Measurements from ENCODE around the gene CLDND2.

The CLDND2 gene

GRCh38 chr19:51375504-51376221 lies 6.9 kb upstream of the CLDND2 start:
- no peak for DNase-seq (ENCODE audit: extremely low spot score)
- ChIA-PET POLR2A (no interaction called here), CTCF (no interaction called here)
- TF ChIP-seq L3MBTL2 (conservative IDR thresholded peaks at IDR 0.05) (no peak), HDGF (IDR thresholded peaks at IDR 0.05; ENCODE audit: borderline replicate concordance) (no peak), SUZ12 (IDR thresholded peaks at IDR 0.05) (no peak), TARDBP (IDR thresholded peaks at IDR 0.05) (no peak), SP1 (IDR thresholded peaks at IDR 0.05) (no peak), LEF1 (IDR thresholded peaks at IDR 0.05; ENCODE audit: borderline replicate concordance) (no peak), ZNF384 (IDR thresholded peaks at IDR 0.05) (no peak), CTBP1 (IDR thresholded peaks at IDR 0.05; ENCODE audit: borderline replicate concordance) (no peak), NFRKB (IDR thresholded peaks at IDR 0.05) (no peak)

GRCh38 chr19:51372649-51373504 lies 4.1 kb upstream of the CLDND2 start, which contains the start of gene NKG7:
Gene NKG7, minus strand, starts transcription at chr19:51372654. Its CDS starts 119 bp downstream, at chr19:51372535.
- TF ChIP-seq CTBP1 (IDR thresholded peaks at IDR 0.05; ENCODE audit: borderline replicate concordance) (no peak), SUZ12 (IDR thresholded peaks at IDR 0.05) (no peak), PKNOX1 (IDR thresholded peaks at IDR 0.05) (no peak), ZNF384 (IDR thresholded peaks at IDR 0.05) (no peak), NFRKB (IDR thresholded peaks at IDR 0.05) (no peak), BHLHE40 (IDR thresholded peaks at IDR 0.05; ENCODE audit: borderline replicate concordance) (no peak), ARNT (IDR thresholded peaks at IDR 0.05) (no peak), TARDBP (IDR thresholded peaks at IDR 0.05) (no peak), FOXA1 (IDR thresholded peaks at IDR 0.05) (no peak)
- ChIA-PET POLR2A (interaction anchor here (2.4 kb wide), 1 partner anchor 22 kb away, joined by 10 read pairs; no protein-coding TSS in a partner anchor), CTCF (no interaction called here)
- no peak for DNase-seq (ENCODE audit: extremely low spot score)

GRCh38 chr19:51372021-51372648 lies 3.3 kb upstream of the CLDND2 start:
- no peak for TF ChIP-seq FOXK2 (IDR thresholded peaks at IDR 0.05)
- no peak for TF ChIP-seq ELF4 (IDR thresholded peaks at IDR 0.05)
- no peak for TF ChIP-seq HDGF (IDR thresholded peaks at IDR 0.05; ENCODE audit: borderline replicate concordance)
- no peak for TF ChIP-seq L3MBTL2 (conservative IDR thresholded peaks at IDR 0.05)
- TF ChIP-seq TARDBP (IDR thresholded peaks at IDR 0.05) = no peak
- no peak for TF ChIP-seq BHLHE40 (IDR thresholded peaks at IDR 0.05; ENCODE audit: borderline replicate concordance)
- TF ChIP-seq LEF1 (IDR thresholded peaks at IDR 0.05; ENCODE audit: borderline replicate concordance) = no peak
- ChIA-PET CTCF (no interaction called here), POLR2A (interaction anchor here (0.9 to 2.4 kb wide), 2 partner anchors 17 to 22 kb away, joined by 3 to 10 read pairs; no protein-coding TSS in a partner anchor)
- DNase-seq (ENCODE audit: extremely low spot score) = no peak

GRCh38 chr19:51371186-51371690 lies 2.4 kb upstream of the CLDND2 start:
- POLR2A ChIA-PET = interaction anchor here (2.4 kb wide), 1 partner anchor 23 kb away, joined by 10 read pairs; no protein-coding TSS in a partner anchor
- CTCF ChIA-PET = no interaction called here
- DNase-seq (ENCODE audit: extremely low spot score) = no peak
- TF ChIP-seq LEF1 (IDR thresholded peaks at IDR 0.05; ENCODE audit: borderline replicate concordance) = no peak

GRCh38 chr19:51370230-51370629 lies 1.4 kb upstream of the CLDND2 start:
- CTCF ChIA-PET = no interaction called here
- no peak for DNase-seq (ENCODE audit: extremely low spot score)
- TF ChIP-seq ARNT (IDR thresholded peaks at IDR 0.05) = no peak
- TF ChIP-seq CTBP1 (IDR thresholded peaks at IDR 0.05; ENCODE audit: borderline replicate concordance) = no peak
- no peak for TF ChIP-seq FOXM1 (IDR thresholded peaks at IDR 0.05; ENCODE audit: borderline replicate concordance)
- no peak for TF ChIP-seq NFRKB (IDR thresholded peaks at IDR 0.05)
- TF ChIP-seq SP1 (IDR thresholded peaks at IDR 0.05) = no peak
- no peak for TF ChIP-seq ELF4 (IDR thresholded peaks at IDR 0.05)
- TF ChIP-seq BHLHE40 (IDR thresholded peaks at IDR 0.05; ENCODE audit: borderline replicate concordance) = no peak
- TF ChIP-seq L3MBTL2 (conservative IDR thresholded peaks at IDR 0.05) = no peak
- no peak for TF ChIP-seq PKNOX1 (IDR thresholded peaks at IDR 0.05)
- no peak for TF ChIP-seq HDGF (IDR thresholded peaks at IDR 0.05; ENCODE audit: borderline replicate concordance)
- TF ChIP-seq FOXA1 (IDR thresholded peaks at IDR 0.05) = no peak
- no peak for TF ChIP-seq LEF1 (IDR thresholded peaks at IDR 0.05; ENCODE audit: borderline replicate concordance)
- TF ChIP-seq FOXK2 (IDR thresholded peaks at IDR 0.05) = no peak
- POLR2A ChIA-PET = interaction anchor here (1.0 to 2.4 kb wide), 2 partner anchors 24 to 31 kb away, joined by 3 to 10 read pairs; no protein-coding TSS in a partner anchor
